ENCODE results near the gene SERPINF2.

DNA sequence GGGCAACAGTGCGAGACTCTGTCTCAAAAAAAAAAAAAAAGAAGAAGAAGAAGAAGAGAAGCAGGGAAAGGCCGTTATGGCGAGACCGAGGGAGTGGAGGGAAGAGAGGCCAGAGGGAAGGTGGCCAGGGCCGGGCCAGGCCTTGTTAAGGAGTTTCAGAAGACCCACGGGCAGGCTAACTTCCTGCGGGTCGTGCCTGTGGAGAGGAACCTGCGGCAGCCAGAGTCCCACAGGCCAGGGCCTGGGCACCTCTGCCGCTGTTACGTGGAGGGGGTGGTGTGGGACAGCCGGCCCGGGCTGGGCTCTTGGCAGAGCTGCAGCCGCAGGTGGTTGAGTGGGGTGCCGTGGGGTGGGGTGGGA lies 12.7 kb upstream of the SERPINF2 start:
- TF ChIP-seq, protein P1, sequence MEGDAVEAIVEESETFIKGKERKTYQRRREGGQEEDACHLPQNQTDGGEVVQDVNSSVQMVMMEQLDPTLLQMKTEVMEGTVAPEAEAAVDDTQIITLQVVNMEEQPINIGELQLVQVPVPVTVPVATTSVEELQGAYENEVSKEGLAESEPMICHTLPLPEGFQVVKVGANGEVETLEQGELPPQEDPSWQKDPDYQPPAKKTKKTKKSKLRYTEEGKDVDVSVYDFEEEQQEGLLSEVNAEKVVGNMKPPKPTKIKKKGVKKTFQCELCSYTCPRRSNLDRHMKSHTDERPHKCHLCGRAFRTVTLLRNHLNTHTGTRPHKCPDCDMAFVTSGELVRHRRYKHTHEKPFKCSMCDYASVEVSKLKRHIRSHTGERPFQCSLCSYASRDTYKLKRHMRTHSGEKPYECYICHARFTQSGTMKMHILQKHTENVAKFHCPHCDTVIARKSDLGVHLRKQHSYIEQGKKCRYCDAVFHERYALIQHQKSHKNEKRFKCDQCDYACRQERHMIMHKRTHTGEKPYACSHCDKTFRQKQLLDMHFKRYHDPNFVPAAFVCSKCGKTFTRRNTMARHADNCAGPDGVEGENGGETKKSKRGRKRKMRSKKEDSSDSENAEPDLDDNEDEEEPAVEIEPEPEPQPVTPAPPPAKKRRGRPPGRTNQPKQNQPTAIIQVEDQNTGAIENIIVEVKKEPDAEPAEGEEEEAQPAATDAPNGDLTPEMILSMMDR (IDR thresholded peaks at IDR 0.05) = no peak
- no peak for TF ChIP-seq ZFX (IDR thresholded peaks at IDR 0.05; ENCODE audit: borderline replicate concordance)

Measured in 22Rv1 (cell line).